Measurements from ENCODE around the gene UROD. TPM values are rescaled to one million over a fixed set of nuclear protein-coding genes. Genes with fewer than 3 reads are reported as not detected.

UROD gene
- total RNA-seq, 1 donor from 2014 or later: 96.1 TPM

- no peak for FAIRE-seq
- Histone ChIP-seq H3K36me3 (ENCODE audit: insufficient read depth, low read length) (peaks cover 28% of the 10 kb centered on the region), H4K20me1 (ENCODE audit: insufficient read depth, low read length) (peaks cover under 1% of the 10 kb centered on the region), H3K79me2 (ENCODE audit: insufficient read depth, low read length) (no peaks in the 10 kb centered on the region), H3K27me3 (ENCODE audit: insufficient read depth, low read length) (no peaks in the 10 kb centered on the region), H3K9ac (ENCODE audit: low read length) (no peak overlapping the region), H3K4me3 (ENCODE audit: insufficient read depth, low read depth, low read length) (no peak overlapping the region), H3K9me3 (ENCODE audit: insufficient read depth, low read depth, low read length) (no peaks in the 10 kb centered on the region), H2AFZ (ENCODE audit: low read depth, low read length) (no peak overlapping the region), H3K4me1 (ENCODE audit: insufficient read depth, low read length) (no peaks in the 10 kb centered on the region), H3K27ac (ENCODE audit: low read depth, low read length) (no peak overlapping the region), H3K4me2 (ENCODE audit: low read length) (no peak overlapping the region)
- no peak overlapping the region for H3K27ac Mint-ChIP-seq (ENCODE audit: unreplicated experiment)
- no peaks in the 10 kb centered on the region for H3K27me3 Mint-ChIP-seq (ENCODE audit: low read depth, unreplicated experiment)
- no peak for TF ChIP-seq EZH2 (IDR thresholded peaks at IDR 0.05; ENCODE audit: insufficient read depth, low read length)
- TF ChIP-seq, protein P1, sequence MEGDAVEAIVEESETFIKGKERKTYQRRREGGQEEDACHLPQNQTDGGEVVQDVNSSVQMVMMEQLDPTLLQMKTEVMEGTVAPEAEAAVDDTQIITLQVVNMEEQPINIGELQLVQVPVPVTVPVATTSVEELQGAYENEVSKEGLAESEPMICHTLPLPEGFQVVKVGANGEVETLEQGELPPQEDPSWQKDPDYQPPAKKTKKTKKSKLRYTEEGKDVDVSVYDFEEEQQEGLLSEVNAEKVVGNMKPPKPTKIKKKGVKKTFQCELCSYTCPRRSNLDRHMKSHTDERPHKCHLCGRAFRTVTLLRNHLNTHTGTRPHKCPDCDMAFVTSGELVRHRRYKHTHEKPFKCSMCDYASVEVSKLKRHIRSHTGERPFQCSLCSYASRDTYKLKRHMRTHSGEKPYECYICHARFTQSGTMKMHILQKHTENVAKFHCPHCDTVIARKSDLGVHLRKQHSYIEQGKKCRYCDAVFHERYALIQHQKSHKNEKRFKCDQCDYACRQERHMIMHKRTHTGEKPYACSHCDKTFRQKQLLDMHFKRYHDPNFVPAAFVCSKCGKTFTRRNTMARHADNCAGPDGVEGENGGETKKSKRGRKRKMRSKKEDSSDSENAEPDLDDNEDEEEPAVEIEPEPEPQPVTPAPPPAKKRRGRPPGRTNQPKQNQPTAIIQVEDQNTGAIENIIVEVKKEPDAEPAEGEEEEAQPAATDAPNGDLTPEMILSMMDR (IDR thresholded peaks at IDR 0.05; ENCODE audit: insufficient read depth, low read depth, low read length): no peak
- no peaks in the 10 kb centered on the region for H3K9me3 Mint-ChIP-seq (ENCODE audit: unreplicated experiment)
- peaks cover 21% of the 10 kb centered on the region for H3K36me3 Mint-ChIP-seq (ENCODE audit: low read depth, unreplicated experiment)
- DNase-seq (ENCODE audit: low read depth): no peak
- no peak overlapping the region for H3K4me3 Mint-ChIP-seq (ENCODE audit: unreplicated experiment)
- H3K4me1 Mint-ChIP-seq (ENCODE audit: low read depth, unreplicated experiment): no peaks in the 10 kb centered on the region
Measured at GRCh38 chr1:45002650-45003645, 9.1 kb upstream of the UROD start.

DNA sequence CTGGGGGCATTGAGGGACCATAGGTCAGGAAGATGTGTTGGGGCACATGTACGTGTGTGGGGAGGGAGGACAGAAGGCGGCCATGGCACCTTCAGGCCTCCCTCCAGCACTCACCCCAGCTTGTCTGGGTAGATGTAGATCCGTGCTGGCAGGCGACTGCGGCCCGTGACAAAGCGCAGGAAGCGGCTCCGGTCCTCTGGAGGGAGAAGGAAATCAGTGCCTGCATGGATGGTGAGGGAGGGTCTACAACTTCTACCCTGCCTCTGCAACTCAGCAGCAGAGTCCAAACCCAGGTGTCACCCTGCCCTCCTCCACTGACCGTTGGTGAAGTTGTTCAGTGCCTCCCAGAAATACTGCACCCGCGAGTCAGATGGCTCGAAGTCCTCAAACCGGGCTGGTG, 8.3 kb upstream of the UROD start:
- Mint-ChIP-seq H3K27ac (ENCODE audit: unreplicated experiment) (no peak overlapping the region), H3K4me3 (ENCODE audit: unreplicated experiment) (no peak overlapping the region), H3K27me3 (ENCODE audit: low read depth, unreplicated experiment) (no peaks in the 10 kb centered on the region), H3K4me1 (ENCODE audit: low read depth, unreplicated experiment) (no peaks in the 10 kb centered on the region), H3K36me3 (ENCODE audit: low read depth, unreplicated experiment) (peaks cover 24% of the 10 kb centered on the region), H3K9me3 (ENCODE audit: unreplicated experiment) (no peaks in the 10 kb centered on the region)
- TF ChIP-seq, protein P1 (IDR thresholded peaks at IDR 0.05; ENCODE audit: insufficient read depth, low read depth, low read length): no peak
- TF ChIP-seq EZH2 (IDR thresholded peaks at IDR 0.05; ENCODE audit: insufficient read depth, low read length): no peak
- no peaks in the 10 kb centered on the region for H3K9me3 ChIP-seq (ENCODE audit: insufficient read depth, low read depth, low read length)
- H3K4me3 ChIP-seq (ENCODE audit: insufficient read depth, low read depth, low read length): no peak overlapping the region
- no peaks in the 10 kb centered on the region for H3K79me2 ChIP-seq (ENCODE audit: insufficient read depth, low read length)
- DNase-seq (ENCODE audit: low read depth): no peak
- H3K4me2 ChIP-seq (ENCODE audit: low read length): no peak overlapping the region
- H2AFZ ChIP-seq (ENCODE audit: low read depth, low read length): no peak overlapping the region
- H4K20me1 ChIP-seq (ENCODE audit: insufficient read depth, low read length): peaks cover 8% of the 10 kb centered on the region
- FAIRE-seq: no peak
- no peak overlapping the region for H3K9ac ChIP-seq (ENCODE audit: low read length)
- H3K4me1 ChIP-seq (ENCODE audit: insufficient read depth, low read length): no peaks in the 10 kb centered on the region
- no peaks in the 10 kb centered on the region for H3K27me3 ChIP-seq (ENCODE audit: insufficient read depth, low read length)
- peaks cover 33% of the 10 kb centered on the region for H3K36me3 ChIP-seq (ENCODE audit: insufficient read depth, low read length)
- no peak overlapping the region for H3K27ac ChIP-seq (ENCODE audit: low read depth, low read length)
